GM23338 (cell line): Measurements from ENCODE around the gene TEKT4. TPM values are rescaled to one million over a fixed set of nuclear protein-coding genes. Genes with fewer than 3 reads are reported as not detected.
"Not testable (repeated sequence)": the region's sequence is repeated elsewhere in the genome, so short reads cannot be mapped to it uniquely, and the experiment has no call there.

Source experiments
- ATAC-seq: fragments of 200-7000 bp; cut with Tn5 transposase; 3 replicates; pipeline ENCODE4 v1.9.1; 2020
- DNase-seq: peaks from one replicate; pipeline ENCODE4 v3.0.0-alpha.2; 2015; ENCODE audit warnings: low spot score
- H2AFZ ChIP-seq: fragments of 200-600 bp; sonication (generic); 2 replicates; pipeline ENCODE4 v1.8.0; 2016; ENCODE audit warnings: antibody characterized with exemption, mild to moderate bottlenecking, moderate library complexity
- H3F3A ChIP-seq: fragments of 200-600 bp; sonication (generic); replicated peaks from 2 replicates; pipeline ENCODE4 v1.8.0; 2017; ENCODE audit warnings: antibody characterized with exemption, mixed run types, low read depth
- H3K27ac ChIP-seq: fragments of 200-600 bp; sonication (generic); 2 replicates; pipeline ENCODE4 v1.6.1; 2016; ENCODE audit warnings: low read depth
- H3K27me3 ChIP-seq: fragments of 200-600 bp; sonication (generic); 2 replicates; pipeline ENCODE4 v1.8.0; 2016; ENCODE audit warnings: mild to moderate bottlenecking, mixed run types, moderate library complexity; ENCODE audit not compliant: insufficient read depth
- H3K36me3 ChIP-seq: fragments of 200-600 bp; sonication (generic); 2 replicates; pipeline ENCODE4 v1.8.0; 2016; ENCODE audit warnings: mild to moderate bottlenecking; ENCODE audit not compliant: insufficient read depth
- H3K4me1 ChIP-seq: fragments of 200-600 bp; sonication (generic); 2 replicates; pipeline ENCODE4 v1.8.0; 2016; ENCODE audit warnings: mild to moderate bottlenecking, moderate library complexity; ENCODE audit not compliant: insufficient read depth
- H3K4me2 ChIP-seq: fragments of 200-600 bp; sonication (generic); 2 replicates; pipeline ENCODE4 v1.7.1; 2017; ENCODE audit warnings: mixed run types
- H3K4me3 ChIP-seq: fragments of 200-600 bp; sonication (generic); 2 replicates; pipeline ENCODE4 v1.6.1; 2016; ENCODE audit warnings: mixed run types
- H3K79me2 ChIP-seq: fragments of 200-600 bp; sonication (generic); replicated peaks from 2 replicates; pipeline ENCODE4 v1.8.0; 2017; ENCODE audit warnings: mild to moderate bottlenecking; ENCODE audit not compliant: insufficient read depth
- H3K9me2 ChIP-seq: fragments of 200-600 bp; sonication (generic); 2 replicates; pipeline ENCODE4 v1.8.0; 2017; ENCODE audit not compliant: insufficient read depth
- H4K20me1 ChIP-seq: fragments of 200-600 bp; sonication (generic); replicated peaks from 2 replicates; pipeline ENCODE4 v1.8.0; 2017; ENCODE audit warnings: mild to moderate bottlenecking; ENCODE audit not compliant: insufficient read depth
- H3K27ac Mint-ChIP-seq: 2 replicates; pipeline ENCODE4 v1.8.0; 2020; ENCODE audit warnings: inconsistent platforms, mild to moderate bottlenecking, moderate library complexity, mixed read lengths
- H3K27me3 Mint-ChIP-seq: 3 replicates; pipeline ENCODE4 v1.8.0; 2022; ENCODE audit warnings: low read depth, mild to moderate bottlenecking, moderate library complexity, mixed read lengths, inconsistent platforms; ENCODE audit not compliant: insufficient read depth, poor library complexity
- H3K36me3 Mint-ChIP-seq: 3 replicates; pipeline ENCODE4 v1.8.0; 2021; ENCODE audit warnings: low read depth, mild to moderate bottlenecking, inconsistent platforms, moderate library complexity, mixed read lengths
- H3K4me1 Mint-ChIP-seq: 3 replicates; pipeline ENCODE4 v1.8.0; 2020; ENCODE audit warnings: mild to moderate bottlenecking, inconsistent platforms, mixed read lengths
- H3K4me3 Mint-ChIP-seq: 3 replicates; pipeline ENCODE4 v1.8.0; 2021; ENCODE audit warnings: moderate library complexity, mild to moderate bottlenecking, inconsistent platforms, mixed read lengths
- H3K9me3 Mint-ChIP-seq: 3 replicates; pipeline ENCODE4 v1.8.0; 2020; ENCODE audit warnings: moderate library complexity, mild to moderate bottlenecking, inconsistent platforms, mixed read lengths
- ETS1 ChIP-seq: IDR thresholded peaks from 2 replicates; pipeline ENCODE4 v1.6.1; 2016; ENCODE audit warnings: antibody characterized with exemption
- JUNB ChIP-seq: IDR thresholded peaks from one replicate; pipeline ENCODE4 v1.6.1; 2016; ENCODE audit warnings: antibody characterized with exemption; ENCODE audit not compliant: unreplicated experiment
- REST ChIP-seq: IDR thresholded peaks from one replicate; pipeline ENCODE4 v1.6.1; 2018; ENCODE audit warnings: antibody characterized with exemption; ENCODE audit not compliant: unreplicated experiment
- ZNF331 ChIP-seq: fragments of 250-450 bp; sonication (Bioruptor Pico); IDR thresholded peaks from 2 replicates; pipeline ENCODE4 v1.5.0; 2020; ENCODE audit warnings: low read depth, mild to moderate bottlenecking, moderate library complexity
- polyA plus RNA-seq: library from polyadenylated mRNA; unstranded; fragments of >200 nt; fragmentation: Nextera tagmentation; extraction: Ambion mirVana; gene quantifications from 2 replicates; pipeline ENCODE4 v1.2.1, GENCODE V29; 2016
- small RNA-seq: library from RNA; depleted of rRNA; stranded (forward); fragments of <200 nt; gene quantifications from one replicate; pipeline ENCODE3, GENCODE V24; 2014; ENCODE audit warnings: low replicate concordance
- total RNA-seq: library from RNA; depleted of rRNA; stranded (reverse); fragments of >200 nt; shearing (Covaris generic); gene quantifications from 2 replicates; pipeline ENCODE4 v1.2.3, GENCODE V29; 2014; rRNA removed

Gene TEKT4
- total and polyA plus RNA-seq, 2 experiments from 2014 or later: not detected

GRCh38 chr2:94923196-94923595 is 52.0 kb downstream of the TEKT4 start:
- H3K27me3 Mint-ChIP-seq: peaks cover 4% of the 10 kb centered on the region
- TF ChIP-seq ETS1 (no peak), ZNF331 (CRISPR knock-in tag) (no peak), JUNB (no peak)
- Histone ChIP-seq H3K4me2 (no peak overlapping the region), H3K27me3 (no peaks in the 10 kb centered on the region; the same call in 1 of the 2 replicates), H3F3A (no peaks in the 10 kb centered on the region), H3K36me3 (peaks cover 3% of the 10 kb centered on the region; the same call in 1 of the 2 replicates), H3K79me2 (no peaks in the 10 kb centered on the region), H3K4me1 (no peaks in the 10 kb centered on the region), H3K27ac (no peak overlapping the region), H3K4me3 (no peak overlapping the region), H3K9me2 (no peaks in the 10 kb centered on the region), H2AFZ (no peak overlapping the region), H4K20me1 (no peaks in the 10 kb centered on the region)
- H3K36me3 Mint-ChIP-seq: no peaks in the 10 kb centered on the region
- no peak overlapping the region for H3K4me3 Mint-ChIP-seq
- peaks cover 3% of the 10 kb centered on the region; the same call in 1 of the 3 replicates for H3K4me1 Mint-ChIP-seq
- no peak overlapping the region for H3K27ac Mint-ChIP-seq
- DNase-seq (no peak), ATAC-seq (no peak)
- H3K9me3 Mint-ChIP-seq: peaks cover 8% of the 10 kb centered on the region

- H4K20me1 ChIP-seq, H3K36me3 Mint-ChIP-seq, H3K4me3 ChIP-seq, H3K9me2 ChIP-seq, ATAC-seq, H3K27me3 ChIP-seq, H3K36me3 ChIP-seq, H3F3A ChIP-seq, H3K27ac Mint-ChIP-seq, H3K27me3 Mint-ChIP-seq, H3K9me3 Mint-ChIP-seq, H3K4me2 ChIP-seq, H3K79me2 ChIP-seq, H3K4me1 Mint-ChIP-seq, H3K4me3 Mint-ChIP-seq, H3K4me1 ChIP-seq, H2AFZ ChIP-seq, H3K27ac ChIP-seq: not testable (repeated sequence)
- peak; percentile 5 for DNase-seq
- peak; percentile 64 for TF ChIP-seq REST
These were observed 53.8 kb downstream of the TEKT4 start for GRCh38 chr2:94924999-94925398.

Small RNA genes within 50 kb of the gene (small RNA-seq; reads per million reads assigned to genes)
- not detected for gene RNU6-1320P

Other genes starting within 250 kb of the TEKT4 start
- 0.24 and 2.6 TPM in 2 replicates for gene MAL, start 154.3 kb downstream of the TEKT4 start, total RNA-seq
- gene MAL, start 154.3 kb downstream of the TEKT4 start, polyA plus RNA-seq: 0.31 TPM in 1 of 2 replicates, not detected in the other